Mucosa of descending colon (tissue), 3 donors: ENCODE results near the gene TRIM75. TPM values are rescaled to one million over a fixed set of nuclear protein-coding genes. Genes with fewer than 3 reads are reported as not detected.
"Not testable (repeated sequence)": the region's sequence is repeated elsewhere in the genome, so short reads cannot be mapped to it uniquely, and the experiment has no call there.

ENCODE experiments used
- ATAC-seq: fragments of 200-7000 bp; cut with Tn5 transposase; one replicate; pipeline ENCODE4 v1.9.1; 2020; ENCODE audit warnings: mild to moderate bottlenecking, moderate library complexity
- DNase-seq, 3 donors: peaks; one replicate each; pipeline ENCODE4 v3.0.0-alpha.2; 2020
- H3K36me3 ChIP-seq: fragments of 200-600 bp; one replicate; pipeline ENCODE4 v1.8.0; 2021; ENCODE audit warnings: low read depth, mild to moderate bottlenecking
- H3K4me1 ChIP-seq: fragments of 200-600 bp; one replicate; pipeline ENCODE4 v1.8.0; 2021; ENCODE audit warnings: low read depth, mild to moderate bottlenecking
- H3K4me3 ChIP-seq: fragments of 200-600 bp; one replicate; pipeline ENCODE4 v1.8.0; 2021; ENCODE audit warnings: mild to moderate bottlenecking
- H3K9me3 ChIP-seq: fragments of 200-600 bp; one replicate; pipeline ENCODE4 v1.8.0; 2021; ENCODE audit warnings: mild to moderate bottlenecking
- CTCF ChIP-seq: fragments of 200-600 bp; IDR thresholded peaks from one replicate; pipeline ENCODE4 v1.8.0; 2022; ENCODE audit warnings: antibody characterized with exemption, mild to moderate bottlenecking
- intact Hi-C, 2 donors: fragments of 100-400 bp; cut with DNase I in 1 of 2; cut with micrococcal nuclease in 1 of 2; formaldehyde crosslinking; loops; one replicate each; pipeline versions ENCODE4 v1.11.0 to v1.11.1; 2022; cut with DNase I, micrococcal nuclease
- total RNA-seq, 3 donors: library from RNA; stranded (reverse); fragmentation: NEBNext Ultra II Directional in 2 of 3; extraction: Animal tissue kit (Norgen Biotek cat#: 25700) in 2 of 3; gene quantifications; one replicate each; pipeline versions ENCODE4 v1.2.1 to v1.2.4, GENCODE V29; 2021 to 2023
- donor health status: DM: no; HTN: no; CAD: no; lungs with moderate emphysema.
- donor health status: DM: no; HTN: no; CAD: no.
- donor health status: DM: no; HTN: yes; CAD: no.

TRIM75 gene
- total RNA-seq, 3 donors from 2014 or later: not detected

GRCh38 chr4:165010487-165010886 is 43.2 kb upstream of the TRIM75 start:
- H3K4me1 ChIP-seq: no peaks in the 10 kb centered on the region

GRCh38 chr4:165010991-165011390 is 42.7 kb upstream of the TRIM75 start:
- H3K36me3 ChIP-seq: no peaks in the 10 kb centered on the region
- intact Hi-C loops: no loop called here
- ATAC-seq (no peak), DNase-seq (no peak)
- H3K4me1 ChIP-seq: no peaks in the 10 kb centered on the region
- H3K9me3 ChIP-seq: no peaks in the 10 kb centered on the region
- no peak for TF ChIP-seq CTCF
- no peak overlapping the region for H3K4me3 ChIP-seq

More at GRCh38 chr4:165010487-165010886, 43.2 kb upstream of the TRIM75 start:
- no peaks in the 10 kb centered on the region for H3K36me3 ChIP-seq
- H3K9me3 ChIP-seq: no peaks in the 10 kb centered on the region
- TF ChIP-seq CTCF: no peak
- no peak overlapping the region for H3K4me3 ChIP-seq
- DNase-seq: no peak
- ATAC-seq: no peak
- intact Hi-C loops: no loop called here

- TF ChIP-seq CTCF: no peak
- no peaks in the 10 kb centered on the region for H3K36me3 ChIP-seq
- no peaks in the 10 kb centered on the region for H3K4me1 ChIP-seq
- no peaks in the 10 kb centered on the region for H3K9me3 ChIP-seq
- no peak overlapping the region for H3K4me3 ChIP-seq
- intact Hi-C loops: no loop called here
- DNase-seq (no peak), ATAC-seq (no peak)
Measured at GRCh38 chr4:165011403-165011802, 42.3 kb upstream of the TRIM75 start.

- DNase-seq (no peak), ATAC-seq (no peak)
- intact Hi-C loops: no loop called here
- no peak for TF ChIP-seq CTCF
- Histone ChIP-seq H3K4me3 (no peak overlapping the region), H3K36me3 (no peaks in the 10 kb centered on the region), H3K9me3 (no peaks in the 10 kb centered on the region), H3K4me1 (no peaks in the 10 kb centered on the region)
Measured at GRCh38 chr4:165013691-165014090, 40.0 kb upstream of the TRIM75 start.

GRCh38 chr4:165016971-165017370 is 36.7 kb upstream of the TRIM75 start:
- H3K9me3 ChIP-seq: no peaks in the 10 kb centered on the region
- H3K4me1 ChIP-seq: no peaks in the 10 kb centered on the region
- TF ChIP-seq CTCF: no peak
- intact Hi-C loops: no loop called here
- DNase-seq: no peak
- no peak overlapping the region for H3K4me3 ChIP-seq
- peak; percentile 26 for ATAC-seq
- H3K36me3 ChIP-seq: no peaks in the 10 kb centered on the region

- intact Hi-C loops, H3K9me3 ChIP-seq, ATAC-seq, H3K4me1 ChIP-seq, H3K4me3 ChIP-seq, H3K36me3 ChIP-seq, DNase-seq: not testable (repeated sequence)
Measured at GRCh38 chr4:165019995-165020394, 33.7 kb upstream of the TRIM75 start.

GRCh38 chr4:165025782-165026181 is 27.9 kb upstream of the TRIM75 start:
- intact Hi-C loops, H3K9me3 ChIP-seq, ATAC-seq, H3K4me3 ChIP-seq, DNase-seq, H3K4me1 ChIP-seq, H3K36me3 ChIP-seq: not testable (repeated sequence)
